Fibroblast of skin of left biceps (primary cell): ENCODE measurements around the gene ABCF2.

Experiments
- DNase-seq, 2 experiments: peaks; one replicate each; pipeline ENCODE4 v3.0.0-alpha.2; 2013; ENCODE audit warnings: low read depth in 2 of 2

The ABCF2 gene

DNA sequence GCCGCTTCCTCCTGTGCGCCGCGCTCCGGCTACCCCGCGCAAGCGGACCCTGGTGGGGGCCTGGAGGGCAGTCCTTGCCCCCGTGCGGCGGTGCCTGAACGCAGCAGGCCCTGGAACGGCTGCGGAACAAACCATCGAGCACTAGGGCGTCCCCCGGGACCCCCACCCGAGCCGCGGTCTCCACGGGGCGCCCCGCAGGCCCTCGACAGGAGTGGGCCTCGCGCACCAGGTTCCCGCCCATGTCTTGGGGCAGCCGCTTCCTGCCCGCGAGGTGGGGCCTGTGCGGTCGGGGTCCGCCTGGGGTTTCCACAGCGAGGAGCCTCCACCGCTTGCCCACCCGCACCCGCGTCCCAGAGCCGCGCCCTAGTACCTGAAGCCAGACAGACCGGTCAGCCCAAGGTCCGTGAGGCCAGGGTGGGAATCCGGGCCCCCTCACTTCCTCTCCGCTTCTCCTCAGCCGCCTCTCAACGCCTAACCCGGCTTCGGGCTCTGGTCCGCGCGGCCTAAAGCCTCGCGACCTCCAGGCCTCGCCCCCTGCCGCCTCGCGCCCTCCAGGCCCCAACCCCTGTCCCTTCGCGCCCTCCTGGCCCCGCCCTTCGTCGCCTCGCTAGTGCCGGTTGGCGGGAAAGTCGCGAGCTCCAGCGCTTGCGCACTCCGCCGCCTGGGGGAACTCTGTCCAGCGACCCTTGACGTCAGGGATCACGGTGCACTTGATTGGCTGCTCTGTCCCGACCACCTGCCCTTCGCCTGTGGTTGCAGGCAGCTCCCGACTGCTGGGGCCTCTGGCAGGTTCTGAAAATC lies 52.6 kb downstream of the ABCF2 start:
- DNase-seq = no peak

GRCh38 chr7:151173386-151174245 lies 53.4 kb downstream of the ABCF2 start:
- DNase-seq = no peak

DNA sequence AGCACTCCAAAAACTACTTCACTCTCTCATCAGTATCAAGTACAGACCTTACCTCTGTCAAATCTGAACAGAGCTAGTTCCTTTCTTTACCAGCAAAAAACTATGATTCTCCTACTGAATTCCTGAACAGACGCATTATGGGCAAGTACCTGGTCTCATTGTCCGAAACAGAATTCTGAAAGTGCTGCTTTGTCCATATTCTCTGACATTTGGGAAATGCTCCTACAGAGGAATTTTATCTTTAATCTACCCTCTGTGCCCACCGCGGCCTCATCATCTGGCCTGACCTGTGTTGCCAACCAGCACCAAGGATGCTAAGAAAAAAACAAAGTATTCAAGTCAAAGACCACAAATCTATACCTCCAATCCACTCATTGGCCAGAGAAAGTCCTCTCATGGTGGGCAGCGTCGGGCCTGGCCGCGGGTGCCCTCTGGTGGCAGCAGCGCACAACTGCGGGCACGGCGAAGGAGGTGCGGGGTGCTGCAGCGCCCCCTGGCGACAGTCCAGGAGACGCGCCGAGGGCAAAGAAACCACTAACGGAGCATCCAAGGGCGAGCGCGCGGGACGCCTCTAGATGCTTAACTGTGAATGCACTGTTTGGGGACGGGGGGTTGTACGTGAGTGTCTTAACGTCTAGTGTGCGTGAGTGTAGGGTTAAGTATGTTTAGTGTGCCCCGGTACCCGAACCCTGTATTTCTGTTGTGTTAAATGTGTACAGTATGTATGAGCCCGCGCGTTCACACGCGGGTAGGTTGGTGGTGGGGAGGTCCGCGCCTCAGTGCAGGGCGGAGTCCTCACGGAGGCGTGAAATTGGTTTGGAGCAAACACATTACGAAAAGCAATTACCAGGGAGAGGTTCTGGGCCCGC lies 54.5 kb downstream of the ABCF2 start:
- DNase-seq = peak; percentile 15

GRCh38 chr7:151168787-151169162 lies 58.2 kb downstream of the ABCF2 start:
- no peak for DNase-seq

GRCh38 chr7:151168003-151168786 lies 58.8 kb downstream of the ABCF2 start:
- DNase-seq = no peak

- no peak for DNase-seq
These were observed 59.6 kb downstream of the ABCF2 start, which contains the start of gene GBX1 for GRCh38 chr7:151167197-151167961. TSS of gene GBX1 (minus strand) at chr7:151167694. CDS start at chr7:151167548, 146 bp downstream.

GRCh38 chr7:151166629-151167196 lies 60.3 kb downstream of the ABCF2 start:
- DNase-seq = no peak
